ENCODE measurements around the gene ISLR. TPM values are rescaled to one million over a fixed set of nuclear protein-coding genes. Genes with fewer than 3 reads are reported as not detected.

Gene ISLR
- total and polyA plus RNA-seq, 4 donors = 2.4 to 4.2 (median 3.5) TPM

- Histone ChIP-seq H3K4me1 (ENCODE audit: control insufficient read depth in 4 of 4, insufficient read depth in 4 of 4, low read length in 3 of 4) (peaks cover 0 to 4% (median 0%) of the 10 kb centered on the region in 4 donors), H3K36me3 (ENCODE audit: control insufficient read depth in 4 of 4, insufficient read depth in 3 of 4, low read depth in 1 of 4, low read length in 3 of 4) (no peaks in the 10 kb centered on the region), H3K9ac (ENCODE audit: low read depth in 1 of 2, low read length in 2 of 2) (no peak overlapping the region), H3K9me3 (ENCODE audit: control insufficient read depth in 4 of 4, low read length in 3 of 4) (no peaks in the 10 kb centered on the region), H3K27ac (ENCODE audit: low read depth in 1 of 2, low read length in 2 of 2) (no peak overlapping the region), H3K27me3 (ENCODE audit: control insufficient read depth in 4 of 4, insufficient read depth in 4 of 4, low read length in 3 of 4) (no peaks in the 10 kb centered on the region), H3K4me3 (ENCODE audit: low read depth in 1 of 3, low read length in 3 of 3) (no peak overlapping the region)
- DNase-seq (ENCODE audit: low spot score) = no peak
- WGBS = 80% methylated on average over 10 of the region's 10 CpGs
- TF ChIP-seq REST (IDR thresholded peaks at IDR 0.05) = no peak
- no peak for TF ChIP-seq YY1 (IDR thresholded peaks at IDR 0.05)
- no peak for TF ChIP-seq TAF1 (conservative IDR thresholded peaks at IDR 0.05)
- TF ChIP-seq ZBTB33 (IDR thresholded peaks at IDR 0.05) = no peak
- no peak for TF ChIP-seq FOXA1 (IDR thresholded peaks at IDR 0.05)
- TF ChIP-seq CTCF (IDR thresholded peaks at IDR 0.05; ENCODE audit: low read depth, low read length, missing input control) = no peak
- TF ChIP-seq JUND (IDR thresholded peaks at IDR 0.05) = no peak
- no peak for TF ChIP-seq SP1 (IDR thresholded peaks at IDR 0.05)
- no peak for TF ChIP-seq MAX (IDR thresholded peaks at IDR 0.05)
- TF ChIP-seq NR2F2 (IDR thresholded peaks at IDR 0.05) = no peak
- no peak for TF ChIP-seq EGR1 (IDR thresholded peaks at IDR 0.05; ENCODE audit: low read depth in 2 of 2)
- no peak for TF ChIP-seq ATF3 (IDR thresholded peaks at IDR 0.05)
These were observed 3.0 kb downstream of the ISLR start for GRCh38 chr15:74176262-74177214.
